Activated gamma-delta T cell treated with anti-CD3 and anti-CD28 coated beads, Interleukin-2, amount 50 U/mL, for 16 hours (primary cell): ENCODE measurements around the gene CARS1.
"Not testable (repeated sequence)": the region's sequence is repeated elsewhere in the genome, so short reads cannot be mapped to it uniquely, and the experiment has no call there.

Experiments
- DNase-seq: peaks from one replicate; pipeline ENCODE4 v3.0.0-alpha.2; 2020; ENCODE audit warnings: low read depth

CARS1 gene

GRCh38 chr11:3089236-3090061, 32.2 kb upstream of the CARS1 start:
- no peak for DNase-seq

GRCh38 chr11:3088806-3089205, 31.6 kb upstream of the CARS1 start:
- DNase-seq, result no peak

GRCh38 chr11:3087821-3088800, 30.9 kb upstream of the CARS1 start:
- no peak for DNase-seq

- no peak for DNase-seq
These were observed 30.1 kb upstream of the CARS1 start for GRCh38 chr11:3087373-3087772.

GRCh38 chr11:3086671-3087150, 29.5 kb upstream of the CARS1 start:
- no peak for DNase-seq

GRCh38 chr11:3086114-3086513, 28.9 kb upstream of the CARS1 start:
- no peak for DNase-seq

GRCh38 chr11:3085052-3085451, 27.8 kb upstream of the CARS1 start:
- no peak for DNase-seq

GRCh38 chr11:3083321-3083720, 26.1 kb upstream of the CARS1 start:
- no peak for DNase-seq

- DNase-seq, result no peak
These were observed 24.1 kb upstream of the CARS1 start for GRCh38 chr11:3081386-3081751.

- no peak for DNase-seq
These were observed 23.6 kb upstream of the CARS1 start for GRCh38 chr11:3080733-3081385.

GRCh38 chr11:3080104-3080503, 22.9 kb upstream of the CARS1 start:
- no peak for DNase-seq

- no peak for DNase-seq
These were observed 20.7 kb upstream of the CARS1 start for GRCh38 chr11:3077846-3078440.

- no peak for DNase-seq
These were observed 20.1 kb upstream of the CARS1 start for GRCh38 chr11:3077189-3077836.

- DNase-seq, result no peak
These were observed 17.8 kb upstream of the CARS1 start for GRCh38 chr11:3074912-3075589.

GRCh38 chr11:3073029-3073435, 15.8 kb upstream of the CARS1 start:
- DNase-seq, result no peak

- DNase-seq, result no peak
These were observed 12.2 kb upstream of the CARS1 start for GRCh38 chr11:3069425-3069824.

GRCh38 chr11:3066308-3066707, 9.1 kb upstream of the CARS1 start:
- DNase-seq, result not testable (repeated sequence)

- DNase-seq, result not testable (repeated sequence)
These were observed 7.5 kb upstream of the CARS1 start for GRCh38 chr11:3064709-3065108.

GRCh38 chr11:3063876-3064275, 6.7 kb upstream of the CARS1 start:
- DNase-seq, result not testable (repeated sequence)

GRCh38 chr11:3063432-3063831, 6.2 kb upstream of the CARS1 start:
- DNase-seq, result not testable (repeated sequence)
